Activated CD8-positive, alpha-beta T cell treated with anti-CD3 and anti-CD28 coated beads for 36 hours (primary cell): ENCODE data around the gene ID4. TPM values are rescaled to one million over a fixed set of nuclear protein-coding genes. Genes with fewer than 3 reads are reported as not detected.

ENCODE experiments used
- ATAC-seq: fragments of 200-7000 bp; cut with Tn5 transposase; one replicate; pipeline ENCODE4 v1.10.0; 2021; ENCODE audit warnings: mild to moderate bottlenecking, moderate library complexity
- CTCF ChIA-PET: fragments of 350-600 bp; sonication (Branson Sonifier 250); formaldehyde crosslinking; loops from one replicate; lab custom pipeline; 2021; ENCODE audit warnings: antibody characterized with exemption; lab: Charles Lee
- POLR2A ChIA-PET: fragments of 350-600 bp; sonication (Branson Sonifier 250); formaldehyde crosslinking; loops from one replicate; lab custom pipeline; 2021; ENCODE audit warnings: antibody characterized with exemption; lab: Charles Lee
- DNase-seq: peaks from one replicate; pipeline ENCODE4 v3.0.0-alpha.2; 2020
- H3K27ac Mint-ChIP-seq: one replicate; pipeline ENCODE4 v1.8.0; 2021; ENCODE audit warnings: mild to moderate bottlenecking, mixed read lengths
- H3K27me3 Mint-ChIP-seq: one replicate; pipeline ENCODE4 v1.8.0; 2021; ENCODE audit warnings: mixed read lengths
- H3K36me3 Mint-ChIP-seq: one replicate; pipeline ENCODE4 v1.8.0; 2021; ENCODE audit warnings: low read depth, mixed read lengths
- H3K4me1 Mint-ChIP-seq: one replicate; pipeline ENCODE4 v1.8.0; 2021; ENCODE audit warnings: low read depth, mixed read lengths
- H3K4me3 Mint-ChIP-seq: one replicate; pipeline ENCODE4 v1.8.0; 2021; ENCODE audit warnings: mild to moderate bottlenecking, moderate library complexity, mixed read lengths
- H3K9me3 Mint-ChIP-seq: one replicate; pipeline ENCODE4 v1.8.0; 2021; ENCODE audit warnings: mixed read lengths
- intact Hi-C: fragments of 100-400 bp; cut with micrococcal nuclease; formaldehyde crosslinking; loops from one replicate; pipeline ENCODE4 v1.10.0; 2022
- total RNA-seq, 2 experiments: library from RNA; stranded (reverse); gene quantifications; one replicate each; pipeline ENCODE4 v1.2.3, GENCODE V29; 2021
- TF ChIP-seq, protein P1 (sequence below): fragments of 200-600 bp; IDR thresholded peaks from one replicate; pipeline ENCODE4 v1.8.0; 2022; ENCODE audit warnings: antibody characterized with exemption, mild to moderate bottlenecking

Gene ID4
- total RNA-seq, 2 experiments from 2014 or later: not detected

DNA sequence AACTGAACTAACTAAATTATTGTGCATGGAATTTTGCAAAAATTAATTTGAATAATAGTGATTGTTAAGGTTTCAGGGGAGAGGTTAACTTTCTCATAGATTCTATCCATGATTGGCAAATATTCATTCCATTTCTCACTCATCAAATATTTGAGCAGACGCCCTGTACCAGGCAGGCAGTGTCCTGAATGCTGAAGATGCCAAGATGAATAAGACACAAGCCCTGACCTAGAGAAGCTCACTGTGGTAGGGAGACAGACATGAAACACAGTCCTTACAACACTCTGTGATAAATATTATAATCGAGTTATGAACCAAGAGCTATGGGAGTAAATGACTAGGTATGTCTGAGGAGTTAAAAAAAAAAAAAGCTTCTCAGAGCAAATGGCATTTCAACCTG, 18.4 kb upstream of the ID4 start:
- POLR2A ChIA-PET: no interaction called here

DNA sequence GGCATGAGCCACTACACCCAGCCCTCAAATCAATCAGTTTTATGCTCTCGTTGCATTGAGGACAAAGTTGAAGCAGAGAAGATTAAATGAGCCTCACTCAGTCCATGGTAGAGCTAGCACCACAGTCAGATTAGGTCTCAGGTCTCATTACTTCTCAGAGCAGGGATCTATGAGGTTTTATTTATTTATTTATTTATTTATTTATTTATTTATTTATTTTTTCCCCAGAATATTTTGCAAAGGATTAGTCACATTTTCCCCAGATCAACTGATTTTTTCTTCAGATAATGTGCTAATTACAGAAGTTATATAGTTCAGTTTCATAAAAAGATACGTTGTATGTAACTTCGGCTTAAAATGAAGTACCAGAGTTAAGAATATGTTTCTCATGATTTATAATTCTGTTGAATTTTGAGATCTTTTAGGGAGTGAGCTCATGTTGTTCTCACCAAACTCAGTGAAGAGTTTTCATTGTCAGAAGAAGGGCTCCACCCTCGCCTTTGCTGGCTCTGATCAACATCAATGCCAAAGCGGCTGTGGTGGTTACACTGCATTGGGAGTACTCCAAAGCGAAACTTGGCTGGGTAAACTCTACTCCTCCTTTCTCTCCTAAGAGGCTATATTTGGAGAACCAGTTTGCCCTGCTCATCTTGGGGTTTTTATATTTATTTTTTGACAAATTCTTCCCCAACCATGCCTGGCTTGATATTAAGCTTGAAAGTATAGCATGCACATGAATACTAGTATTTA, 12.9 kb upstream of the ID4 start:
- intact Hi-C loops: no loop called here
- ChIA-PET CTCF (no interaction called here), POLR2A (no interaction called here)
- peaks cover 3% of the 10 kb centered on the region for H3K9me3 Mint-ChIP-seq
- TF ChIP-seq, protein P1, sequence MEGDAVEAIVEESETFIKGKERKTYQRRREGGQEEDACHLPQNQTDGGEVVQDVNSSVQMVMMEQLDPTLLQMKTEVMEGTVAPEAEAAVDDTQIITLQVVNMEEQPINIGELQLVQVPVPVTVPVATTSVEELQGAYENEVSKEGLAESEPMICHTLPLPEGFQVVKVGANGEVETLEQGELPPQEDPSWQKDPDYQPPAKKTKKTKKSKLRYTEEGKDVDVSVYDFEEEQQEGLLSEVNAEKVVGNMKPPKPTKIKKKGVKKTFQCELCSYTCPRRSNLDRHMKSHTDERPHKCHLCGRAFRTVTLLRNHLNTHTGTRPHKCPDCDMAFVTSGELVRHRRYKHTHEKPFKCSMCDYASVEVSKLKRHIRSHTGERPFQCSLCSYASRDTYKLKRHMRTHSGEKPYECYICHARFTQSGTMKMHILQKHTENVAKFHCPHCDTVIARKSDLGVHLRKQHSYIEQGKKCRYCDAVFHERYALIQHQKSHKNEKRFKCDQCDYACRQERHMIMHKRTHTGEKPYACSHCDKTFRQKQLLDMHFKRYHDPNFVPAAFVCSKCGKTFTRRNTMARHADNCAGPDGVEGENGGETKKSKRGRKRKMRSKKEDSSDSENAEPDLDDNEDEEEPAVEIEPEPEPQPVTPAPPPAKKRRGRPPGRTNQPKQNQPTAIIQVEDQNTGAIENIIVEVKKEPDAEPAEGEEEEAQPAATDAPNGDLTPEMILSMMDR: no peak
- H3K36me3 Mint-ChIP-seq: no peaks in the 10 kb centered on the region
- no peak overlapping the region for H3K4me3 Mint-ChIP-seq
- no peak for ATAC-seq
- no peak for DNase-seq
- no peaks in the 10 kb centered on the region for H3K4me1 Mint-ChIP-seq
- peaks cover 4% of the 10 kb centered on the region for H3K27me3 Mint-ChIP-seq
- H3K27ac Mint-ChIP-seq: no peak overlapping the region

More for the DNA sequence above, 18.4 kb upstream of the ID4 start:
- intact Hi-C loops: no loop called here
- CTCF ChIA-PET: no interaction called here
- H3K9me3 Mint-ChIP-seq: no peaks in the 10 kb centered on the region
- ATAC-seq (no peak), DNase-seq (no peak)
- H3K4me1 Mint-ChIP-seq: no peaks in the 10 kb centered on the region
- H3K4me3 Mint-ChIP-seq: no peak overlapping the region
- peaks cover 4% of the 10 kb centered on the region for H3K27me3 Mint-ChIP-seq
- H3K27ac Mint-ChIP-seq: no peak overlapping the region
- H3K36me3 Mint-ChIP-seq: no peaks in the 10 kb centered on the region
- TF ChIP-seq, protein P1: no peak

DNA sequence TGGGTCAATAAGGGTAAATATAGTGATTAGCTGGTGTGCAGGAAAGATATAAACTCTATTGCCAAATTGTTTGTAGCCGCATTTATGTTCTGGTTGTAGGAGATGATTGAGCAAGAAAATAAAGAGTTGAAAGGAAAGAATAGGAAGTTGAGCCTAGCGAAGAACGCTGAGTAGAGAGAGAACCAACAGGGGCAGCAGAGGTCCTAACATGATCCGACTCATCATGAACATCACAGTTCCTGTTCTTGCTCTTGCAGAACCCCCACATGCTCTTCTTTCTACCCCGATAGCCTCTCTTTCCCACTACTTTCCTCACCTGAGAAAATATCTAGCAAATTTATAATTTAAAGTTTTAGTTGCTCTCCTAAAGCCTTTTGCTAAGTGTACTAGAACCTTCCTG, 9.9 kb upstream of the ID4 start:
- Mint-ChIP-seq H3K4me3 (no peak overlapping the region), H3K4me1 (no peaks in the 10 kb centered on the region), H3K27ac (no peak overlapping the region), H3K36me3 (no peaks in the 10 kb centered on the region), H3K27me3 (peaks cover 7% of the 10 kb centered on the region), H3K9me3 (peaks cover 4% of the 10 kb centered on the region)
- CTCF ChIA-PET: no interaction called here
- ATAC-seq: no peak
- DNase-seq: no peak
- TF ChIP-seq, protein P1: no peak
- POLR2A ChIA-PET: no interaction called here
- intact Hi-C loops: no loop called here

DNA sequence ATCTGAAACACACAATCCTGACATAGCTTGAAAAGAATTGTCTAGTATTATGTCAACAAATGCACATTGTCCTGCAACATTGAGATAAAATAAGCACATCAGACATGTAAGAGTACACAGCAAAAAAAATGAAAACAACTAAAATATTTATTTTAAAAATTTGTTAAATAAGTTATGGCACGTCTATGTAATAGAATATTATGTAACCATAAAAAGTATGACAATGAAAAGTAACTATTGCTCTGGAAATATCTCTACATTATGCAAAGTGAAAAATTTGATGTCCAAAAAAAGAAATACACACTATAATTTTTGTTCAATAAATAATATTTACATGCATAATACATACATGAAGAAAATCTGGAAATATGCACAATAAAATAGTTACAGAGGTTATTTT, 9.3 kb upstream of the ID4 start:
- TF ChIP-seq, protein P1: no peak
- DNase-seq: no peak
- no peak for ATAC-seq
- Mint-ChIP-seq H3K27ac (no peak overlapping the region), H3K4me1 (no peaks in the 10 kb centered on the region), H3K36me3 (no peaks in the 10 kb centered on the region), H3K4me3 (no peak overlapping the region), H3K27me3 (peaks cover 9% of the 10 kb centered on the region), H3K9me3 (peaks cover 5% of the 10 kb centered on the region)
- intact Hi-C loops: no loop called here
- POLR2A ChIA-PET: no interaction called here
- CTCF ChIA-PET: no interaction called here

DNA sequence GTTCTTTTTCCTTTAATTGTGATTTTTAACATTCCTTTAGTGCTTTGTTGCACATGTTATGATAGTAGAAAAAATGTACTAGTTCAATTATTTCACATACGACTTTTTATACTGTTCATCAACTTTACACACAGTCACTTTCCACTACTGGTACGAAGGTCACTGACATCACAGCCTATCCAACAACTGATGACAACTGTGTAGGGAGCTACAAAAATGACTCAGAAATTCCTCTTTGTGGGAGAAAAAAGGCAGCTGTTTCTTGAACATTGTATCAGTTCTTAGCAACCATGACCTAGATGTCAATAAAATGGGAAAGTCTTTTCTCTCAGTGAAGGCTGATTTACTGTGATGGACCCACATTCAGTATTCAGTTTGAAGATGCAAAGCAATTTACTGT, 7.0 kb upstream of the ID4 start:
- H3K4me1 Mint-ChIP-seq: no peaks in the 10 kb centered on the region
- POLR2A ChIA-PET: no interaction called here
- TF ChIP-seq, protein P1: no peak
- intact Hi-C loops: no loop called here
- no peak for DNase-seq
- H3K4me3 Mint-ChIP-seq: no peak overlapping the region
- no peak overlapping the region for H3K27ac Mint-ChIP-seq
- ATAC-seq: no peak
- CTCF ChIA-PET: no interaction called here
- H3K27me3 Mint-ChIP-seq: peaks cover 15% of the 10 kb centered on the region
- H3K36me3 Mint-ChIP-seq: no peaks in the 10 kb centered on the region
- peaks cover 5% of the 10 kb centered on the region for H3K9me3 Mint-ChIP-seq
